HEK293 (cell line): ENCODE results near the gene PRKAR2B.

Experiments used
- PRDM10 ChIP-seq: fragments of 450-650 bp; formaldehyde crosslinking; IDR thresholded peaks from 2 replicates; pipeline ENCODE4 v1.5.1; 2016; ENCODE audit warnings: missing biosample characterization, missing genetic modification characterization
- TF ChIP-seq, protein P1 (sequence below): sonication (generic); formaldehyde crosslinking; IDR thresholded peaks from 2 replicates; pipeline ENCODE4 v1.8.1; 2022; ENCODE audit warnings: mild to moderate bottlenecking, moderate library complexity, missing genetic modification reagents

DNA sequence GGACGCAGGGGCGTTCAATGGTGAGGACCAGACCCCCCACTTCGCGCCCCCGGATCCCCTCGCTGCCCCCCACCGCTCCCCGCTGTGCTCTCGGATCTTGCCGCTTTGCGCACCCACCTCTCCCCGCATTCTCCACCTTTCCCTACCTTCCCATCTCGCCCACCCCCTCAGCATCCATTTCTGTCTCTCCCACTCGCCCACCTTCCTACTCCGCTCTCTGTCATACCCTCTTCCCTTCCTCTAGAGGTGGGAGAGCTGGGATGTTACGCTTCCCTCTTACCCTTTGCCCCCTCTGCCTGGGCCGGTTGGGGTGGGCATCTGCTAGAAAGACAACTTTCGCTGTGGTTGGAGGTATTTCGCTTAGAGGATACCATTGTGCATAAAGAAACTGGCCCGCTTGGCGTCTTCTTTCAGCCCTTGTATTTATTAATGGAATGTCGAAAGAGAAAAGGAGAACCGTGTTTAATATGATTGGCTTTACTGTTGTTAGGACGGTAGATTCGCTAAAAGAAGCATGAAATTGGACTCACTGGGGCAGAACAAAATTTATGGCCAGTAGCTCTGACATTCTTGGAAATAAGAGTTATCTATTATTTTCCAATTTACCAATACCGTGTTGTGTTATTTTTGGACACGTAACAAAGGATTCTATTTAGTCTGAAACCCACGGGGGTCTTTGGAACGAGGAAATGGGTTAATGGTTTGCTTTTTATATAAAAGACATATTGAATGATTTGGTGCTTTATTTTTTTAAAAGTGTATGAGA is 873 bp downstream of the PRKAR2B start:
- TF ChIP-seq, protein P1, sequence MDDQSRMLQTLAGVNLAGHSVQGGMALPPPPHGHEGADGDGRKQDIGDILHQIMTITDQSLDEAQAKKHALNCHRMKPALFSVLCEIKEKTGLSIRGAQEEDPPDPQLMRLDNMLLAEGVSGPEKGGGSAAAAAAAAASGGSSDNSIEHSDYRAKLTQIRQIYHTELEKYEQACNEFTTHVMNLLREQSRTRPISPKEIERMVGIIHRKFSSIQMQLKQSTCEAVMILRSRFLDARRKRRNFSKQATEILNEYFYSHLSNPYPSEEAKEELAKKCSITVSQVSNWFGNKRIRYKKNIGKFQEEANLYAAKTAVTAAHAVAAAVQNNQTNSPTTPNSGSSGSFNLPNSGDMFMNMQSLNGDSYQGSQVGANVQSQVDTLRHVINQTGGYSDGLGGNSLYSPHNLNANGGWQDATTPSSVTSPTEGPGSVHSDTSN (CRISPR knock-in tag) = no peak
- TF ChIP-seq PRDM10 (tag by site-specific recombination) = peak; percentile 52; the same call in 1 of the 2 replicates
